ENCODE measurements around the gene COQ8B. TPM values are rescaled to one million over a fixed set of nuclear protein-coding genes. Genes with fewer than 3 reads are reported as not detected.

Gene COQ8B
- total RNA-seq, 1 donor from 2014 or later = 20.0 TPM

GRCh38 chr19:40709817-40710216 lies 6.9 kb downstream of the COQ8B start:
- no peak for TF ChIP-seq CTCF (IDR thresholded peaks at IDR 0.05; ENCODE audit: insufficient read depth, low read length, poor library complexity, severe bottlenecking)
- H3K27me3 ChIP-seq (ENCODE audit: control insufficient read depth, insufficient read depth, low read length) = no peaks in the 10 kb centered on the region
- no peak overlapping the region for H3K4me3 ChIP-seq (ENCODE audit: low read depth, low read length)
- peaks cover 2% of the 10 kb centered on the region for H3K36me3 ChIP-seq (ENCODE audit: control insufficient read depth, insufficient read depth, low read length)
- DNase-seq (ENCODE audit: low read depth) = no peak

GRCh38 chr19:40707615-40708014 lies 9.1 kb downstream of the COQ8B start:
- no peaks in the 10 kb centered on the region for H3K27me3 ChIP-seq (ENCODE audit: control insufficient read depth, insufficient read depth, low read length)
- TF ChIP-seq CTCF (IDR thresholded peaks at IDR 0.05; ENCODE audit: insufficient read depth, low read length, poor library complexity, severe bottlenecking) = no peak
- no peak overlapping the region for H3K4me3 ChIP-seq (ENCODE audit: low read depth, low read length)
- DNase-seq (ENCODE audit: low read depth) = no peak
- peaks cover 2% of the 10 kb centered on the region for H3K36me3 ChIP-seq (ENCODE audit: control insufficient read depth, insufficient read depth, low read length)

- no peak for DNase-seq (ENCODE audit: low read depth)
- Histone ChIP-seq H3K36me3 (ENCODE audit: control insufficient read depth, insufficient read depth, low read length) (peaks cover 2% of the 10 kb centered on the region), H3K27me3 (ENCODE audit: control insufficient read depth, insufficient read depth, low read length) (no peaks in the 10 kb centered on the region), H3K4me3 (ENCODE audit: low read depth, low read length) (no peak overlapping the region)
- no peak for TF ChIP-seq CTCF (IDR thresholded peaks at IDR 0.05; ENCODE audit: insufficient read depth, low read length, poor library complexity, severe bottlenecking)
These were observed 10.6 kb downstream of the COQ8B start for GRCh38 chr19:40705950-40706619.

DNA sequence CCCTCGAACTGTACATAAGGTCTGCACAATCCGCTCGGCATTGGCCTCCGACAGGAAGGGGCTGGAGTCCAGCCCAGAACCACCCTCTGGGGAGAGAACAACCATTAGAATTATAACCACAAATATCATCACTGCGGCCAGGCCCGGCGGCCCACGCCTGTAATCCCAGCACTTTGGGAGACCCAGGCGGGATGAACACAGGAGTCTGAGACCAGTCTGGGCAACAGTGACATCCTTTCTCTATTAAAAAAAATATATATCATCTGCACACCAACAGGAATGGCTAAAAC lies 11.4 kb downstream of the COQ8B start:
- no peak overlapping the region for H3K4me3 ChIP-seq (ENCODE audit: low read depth, low read length)
- H3K36me3 ChIP-seq (ENCODE audit: control insufficient read depth, insufficient read depth, low read length) = peaks cover 2% of the 10 kb centered on the region
- no peaks in the 10 kb centered on the region for H3K27me3 ChIP-seq (ENCODE audit: control insufficient read depth, insufficient read depth, low read length)
- TF ChIP-seq CTCF (IDR thresholded peaks at IDR 0.05; ENCODE audit: insufficient read depth, low read length, poor library complexity, severe bottlenecking) = no peak
- DNase-seq (ENCODE audit: low read depth) = no peak

- no peak for TF ChIP-seq CTCF (IDR thresholded peaks at IDR 0.05; ENCODE audit: insufficient read depth, low read length, poor library complexity, severe bottlenecking)
- DNase-seq (ENCODE audit: low read depth) = no peak
- Histone ChIP-seq H3K4me3 (ENCODE audit: low read depth, low read length) (no peak overlapping the region), H3K27me3 (ENCODE audit: control insufficient read depth, insufficient read depth, low read length) (no peaks in the 10 kb centered on the region), H3K36me3 (ENCODE audit: control insufficient read depth, insufficient read depth, low read length) (no peaks in the 10 kb centered on the region)
These were observed 12.0 kb downstream of the COQ8B start for GRCh38 chr19:40704491-40705361.

Data from kidney epithelial cell (primary cell).